ENCODE data around the gene RAPH1.
"Not testable (repeated sequence)": the region's sequence is repeated elsewhere in the genome, so short reads cannot be mapped to it uniquely, and the experiment has no call there.

RAPH1 gene

GRCh38 chr2:203418271-203418670, 116.8 kb downstream of the RAPH1 start:
- no peak for DNase-seq

- DNase-seq: no peak
Measured at GRCh38 chr2:203413796-203414195, 121.3 kb downstream of the RAPH1 start.

- DNase-seq: no peak
Measured at GRCh38 chr2:203412546-203413331, 122.4 kb downstream of the RAPH1 start.

GRCh38 chr2:203407496-203407895, 127.6 kb downstream of the RAPH1 start:
- no peak for DNase-seq

GRCh38 chr2:203404996-203405395, 130.1 kb downstream of the RAPH1 start:
- no peak for DNase-seq

GRCh38 chr2:203400805-203401585, 134.1 kb downstream of the RAPH1 start:
- no peak for DNase-seq

- no peak for DNase-seq
Measured at GRCh38 chr2:203399031-203399430, 136.1 kb downstream of the RAPH1 start.

GRCh38 chr2:203396667-203397066, 138.4 kb downstream of the RAPH1 start:
- DNase-seq: no peak

GRCh38 chr2:203395858-203396257, 139.2 kb downstream of the RAPH1 start:
- DNase-seq: no peak

GRCh38 chr2:203394519-203395227, 140.4 kb downstream of the RAPH1 start:
- no peak for DNase-seq

GRCh38 chr2:203388153-203388552, 146.9 kb downstream of the RAPH1 start:
- not testable (repeated sequence) for DNase-seq

GRCh38 chr2:203383038-203383437, 152.1 kb downstream of the RAPH1 start:
- no peak for DNase-seq

GRCh38 chr2:203379156-203379555, 155.9 kb downstream of the RAPH1 start:
- no peak for DNase-seq

- no peak for DNase-seq
Measured at GRCh38 chr2:203376173-203376572, 158.9 kb downstream of the RAPH1 start.

GRCh38 chr2:203372706-203373105, 162.4 kb downstream of the RAPH1 start:
- not testable (repeated sequence) for DNase-seq

- DNase-seq: no peak
Measured at GRCh38 chr2:203366639-203367466, 168.2 kb downstream of the RAPH1 start.

GRCh38 chr2:203361922-203362321, 173.2 kb downstream of the RAPH1 start:
- DNase-seq: no peak

- no peak for DNase-seq
Measured at GRCh38 chr2:203361495-203361894, 173.6 kb downstream of the RAPH1 start.

- DNase-seq: no peak
Measured at GRCh38 chr2:203360833-203361430, 174.2 kb downstream of the RAPH1 start.

GRCh38 chr2:203359450-203359849, 175.7 kb downstream of the RAPH1 start:
- DNase-seq: no peak

- no peak for DNase-seq
Measured at GRCh38 chr2:203354966-203355365, 180.1 kb downstream of the RAPH1 start.

- DNase-seq: no peak
Measured at GRCh38 chr2:203352604-203353255, 182.4 kb downstream of the RAPH1 start.

Data from NCI-H1694 treated with DMSO at 0.1 percent for 48 hours (cell line).